ENCODE measurements around the gene MAGEB6B.
"Not testable (repeated sequence)": the region's sequence is repeated elsewhere in the genome, so short reads cannot be mapped to it uniquely, and the experiment has no call there.

Gene MAGEB6B

GRCh38 chrX:26160301-26160700 is at the start of gene MAGEB6B:
Gene MAGEB6B, plus strand, starts transcription at chrX:26160601. Its CDS starts 0 bp downstream, at chrX:26160601.
- DNase-seq: no peak

GRCh38 chrX:26138274-26138673 is 22.1 kb upstream of the MAGEB6B start, which contains the start of gene MAGEB18:
Gene MAGEB18, plus strand, starts transcription at chrX:26138343. Its CDS starts 643 bp downstream, at chrX:26138986.
- DNase-seq: no peak

- DNase-seq: no peak
These were observed 14.4 kb upstream of the MAGEB6B start for GRCh38 chrX:26146024-26146423.

- DNase-seq: no peak
These were observed 31.8 kb downstream of the MAGEB6B start, which contains the start of gene MAGEB6 for GRCh38 chrX:26192204-26192603. Gene MAGEB6, plus strand, starts transcription at chrX:26192440. Its CDS starts 1,407 bp downstream, at chrX:26193847.

GRCh38 chrX:26203561-26203960 is 43.2 kb downstream of the MAGEB6B start:
- DNase-seq: no peak

GRCh38 chrX:26204717-26205116 is 44.3 kb downstream of the MAGEB6B start:
- DNase-seq: not testable (repeated sequence)

- DNase-seq: no peak
These were observed 47.6 kb downstream of the MAGEB6B start for GRCh38 chrX:26208012-26208411.
